Neutrophil (primary cell): ENCODE data around the gene BRIX1.

Experiments used
- H3K27ac ChIP-seq: fragments of 200-600 bp; sonication (generic); 2 replicates; pipeline ENCODE4 v1.5.1; 2016; ENCODE audit warnings: mild to moderate bottlenecking, moderate library complexity
- H3K27me3 ChIP-seq: fragments of 200-600 bp; sonication (generic); 2 replicates; pipeline ENCODE4 v1.6.0; 2016; ENCODE audit warnings: mild to moderate bottlenecking
- H3K36me3 ChIP-seq: fragments of 200-600 bp; sonication (generic); 2 replicates; pipeline ENCODE4 v1.5.1; 2017
- H3K4me1 ChIP-seq, 2 experiments: fragments of 200-600 bp in 1 of 2; sonication (generic) in 1 of 2; 1 replicate in 1 of 2; 2 replicates in 1 of 2; pipeline versions ENCODE4 v1.5.1 to v1.6.1; 2013 to 2016; ENCODE audit warnings: low read depth in 1 of 2, low read length in 1 of 2, mild to moderate bottlenecking in 1 of 2, moderate library complexity in 1 of 2; ENCODE audit not compliant: control insufficient read depth in 1 of 2, insufficient read depth in 1 of 2
- H3K4me3 ChIP-seq, 2 experiments: fragments of 200-600 bp in 1 of 2; sonication (generic) in 1 of 2; 1 replicate in 1 of 2; 2 replicates in 1 of 2; pipeline ENCODE4 v1.5.1; 2013 to 2016; ENCODE audit warnings: low read depth in 1 of 2, low read length in 1 of 2, mild to moderate bottlenecking in 1 of 2, moderate library complexity in 1 of 2
- H3K9me3 ChIP-seq: fragments of 200-600 bp; sonication (generic); 2 replicates; pipeline ENCODE4 v1.5.1; 2016
- CTCF ChIP-seq: fragments of 200-600 bp; sonication (generic); IDR thresholded peaks from 2 replicates; pipeline ENCODE4 v1.5.1; 2016; ENCODE audit warnings: antibody characterized with exemption

The BRIX1 gene

GRCh38 chr5:34941936-34942335 is 26.4 kb downstream of the BRIX1 start:
- Histone ChIP-seq H3K4me3 (no peak overlapping the region), H3K36me3 (peaks cover 56% of the 10 kb centered on the region), H3K9me3 (no peaks in the 10 kb centered on the region), H3K27me3 (no peaks in the 10 kb centered on the region), H3K27ac (no peak overlapping the region), H3K4me1 (no peaks in the 10 kb centered on the region)
- no peak for TF ChIP-seq CTCF

GRCh38 chr5:34944044-34944443 is 28.5 kb downstream of the BRIX1 start:
- Histone ChIP-seq H3K4me1 (no peaks in the 10 kb centered on the region), H3K4me3 (no peak overlapping the region), H3K27ac (no peak overlapping the region), H3K27me3 (no peaks in the 10 kb centered on the region), H3K36me3 (peaks cover 44% of the 10 kb centered on the region), H3K9me3 (no peaks in the 10 kb centered on the region)
- TF ChIP-seq CTCF: no peak

- Histone ChIP-seq H3K27me3 (no peaks in the 10 kb centered on the region), H3K4me1 (no peaks in the 10 kb centered on the region), H3K4me3 (no peak overlapping the region), H3K9me3 (no peaks in the 10 kb centered on the region), H3K36me3 (peaks cover 44% of the 10 kb centered on the region), H3K27ac (no peak overlapping the region)
- no peak for TF ChIP-seq CTCF
Measured at GRCh38 chr5:34944460-34945047, 29.0 kb downstream of the BRIX1 start.

GRCh38 chr5:34957321-34957720 is 41.8 kb downstream of the BRIX1 start:
- no peaks in the 10 kb centered on the region for H3K4me1 ChIP-seq
- peaks cover 33% of the 10 kb centered on the region for H3K36me3 ChIP-seq
- TF ChIP-seq CTCF: no peak

GRCh38 chr5:34957857-34958690 is 42.6 kb downstream of the BRIX1 start:
- H3K4me1 ChIP-seq: no peaks in the 10 kb centered on the region
- no peak for TF ChIP-seq CTCF
- H3K27ac ChIP-seq: no peak overlapping the region
- H3K36me3 ChIP-seq: peaks cover 25% of the 10 kb centered on the region
- no peaks in the 10 kb centered on the region for H3K27me3 ChIP-seq
- no peaks in the 10 kb centered on the region for H3K9me3 ChIP-seq
- no peak overlapping the region for H3K4me3 ChIP-seq

More at GRCh38 chr5:34957321-34957720, 41.8 kb downstream of the BRIX1 start:
- H3K9me3 ChIP-seq: no peaks in the 10 kb centered on the region
- no peaks in the 10 kb centered on the region for H3K27me3 ChIP-seq
- no peak overlapping the region for H3K4me3 ChIP-seq
- no peak overlapping the region for H3K27ac ChIP-seq
